DMS153 treated with DMSO at 0.1 percent for 48 hours (cell line): ENCODE results near the gene MTA3.

Source experiments
- DNase-seq: peaks from one replicate; lab custom pipeline; 2025; ENCODE audit not compliant: unreplicated experiment; lab: John Stamatoyannopoulos, UW

The MTA3 gene

GRCh38 chr2:42784204-42784880, 215.9 kb downstream of the MTA3 start:
- DNase-seq: no peak

GRCh38 chr2:42786561-42787345, 218.3 kb downstream of the MTA3 start:
- DNase-seq: no peak

- no peak for DNase-seq
Measured at GRCh38 chr2:42787424-42787787, 219.0 kb downstream of the MTA3 start.

- DNase-seq: no peak
Measured at GRCh38 chr2:42787788-42788477, 219.5 kb downstream of the MTA3 start.

GRCh38 chr2:42788478-42788793, 220.0 kb downstream of the MTA3 start:
- no peak for DNase-seq

- DNase-seq: no peak
Measured at GRCh38 chr2:42788882-42789281, 220.4 kb downstream of the MTA3 start.

GRCh38 chr2:42789751-42790150, 221.3 kb downstream of the MTA3 start:
- DNase-seq: no peak

- no peak for DNase-seq
Measured at GRCh38 chr2:42791606-42792005, 223.2 kb downstream of the MTA3 start.

GRCh38 chr2:42792087-42792582, 223.7 kb downstream of the MTA3 start:
- DNase-seq: no peak

GRCh38 chr2:42792583-42793333, 224.3 kb downstream of the MTA3 start, which contains the start of gene HAAO:
Gene HAAO (minus strand): TSS chr2:42792583. CDS start chr2:42792536, 47 bp downstream.
- DNase-seq: no peak

- DNase-seq: no peak
Measured at GRCh38 chr2:42793334-42794270, 225.2 kb downstream of the MTA3 start.

- no peak for DNase-seq
Measured at GRCh38 chr2:42794271-42795046, 226.0 kb downstream of the MTA3 start.

- no peak for DNase-seq
Measured at GRCh38 chr2:42795275-42795674, 226.8 kb downstream of the MTA3 start.

GRCh38 chr2:42795841-42796301, 227.4 kb downstream of the MTA3 start:
- DNase-seq: no peak

- DNase-seq: no peak
Measured at GRCh38 chr2:42796427-42797248, 228.2 kb downstream of the MTA3 start.

- DNase-seq: no peak
Measured at GRCh38 chr2:42797281-42797680, 228.8 kb downstream of the MTA3 start.

- no peak for DNase-seq
Measured at GRCh38 chr2:42799881-42800280, 231.4 kb downstream of the MTA3 start.

- no peak for DNase-seq
Measured at GRCh38 chr2:42800461-42800962, 232.1 kb downstream of the MTA3 start.
